Esophagus muscularis mucosa (tissue), 4 donors: ENCODE measurements around the gene LINC01488. TPM values are rescaled to one million over a fixed set of nuclear protein-coding genes. Genes with fewer than 3 reads are reported as not detected.
A peak's percentile ranks its signal among the peaks of the same experiment; 100 is the strongest.

Experiments
- DNase-seq: peaks from one replicate; pipeline ENCODE4 v3.0.0-alpha.2; 2017; ENCODE audit errors: extremely low spot score
- H3K27ac ChIP-seq, 4 donors: fragments of 200-600 bp; sonication (generic); replicated peaks in 1 of 4; 1 replicate in 3 of 4; 2 replicates in 1 of 4; pipeline ENCODE4 v1.5.1; 2016 to 2019; ENCODE audit warnings: mild to moderate bottlenecking in 1 of 4
- H3K27me3 ChIP-seq, 4 donors: fragments of 200-600 bp; sonication (generic); one replicate each; pipeline versions ENCODE4 v1.5.1 to v1.6.0; 2016 to 2019
- H3K36me3 ChIP-seq, 4 donors: fragments of 200-600 bp; sonication (generic); one replicate each; pipeline ENCODE4 v1.5.1; 2016 to 2019
- H3K4me1 ChIP-seq, 4 donors: fragments of 200-600 bp; sonication (generic); one replicate each; pipeline ENCODE4 v1.5.1; 2016 to 2019
- H3K4me3 ChIP-seq, 4 donors: fragments of 200-600 bp; sonication (generic); 1 replicate in 2 of 4; 2 replicates in 2 of 4; pipeline ENCODE4 v1.5.1; 2016 to 2019; ENCODE audit warnings: mild to moderate bottlenecking in 4 of 4, moderate library complexity in 1 of 4
- H3K9me3 ChIP-seq, 4 donors: fragments of 200-600 bp; sonication (generic); 1 replicate in 3 of 4; 2 replicates in 1 of 4; pipeline ENCODE4 v1.5.1; 2016 to 2019
- CTCF ChIP-seq, 3 experiments: fragments of 200-600 bp in 2 of 3; fragments of 450-650 bp in 1 of 3; sonication (generic) in 2 of 3; IDR thresholded peaks; one replicate each; pipeline ENCODE4 v1.5.1; 2017 to 2019; ENCODE audit warnings: antibody characterized with exemption in 3 of 3, mild to moderate bottlenecking in 2 of 3, moderate library complexity in 1 of 3
- EP300 ChIP-seq: sonication (generic); formaldehyde crosslinking; IDR thresholded peaks from one replicate; pipeline ENCODE4 v1.6.1; 2017; ENCODE audit warnings: antibody characterized with exemption
- POLR2A ChIP-seq: fragments of 450-650 bp; IDR thresholded peaks from one replicate; pipeline ENCODE4 v1.6.1; 2017; ENCODE audit warnings: antibody characterized with exemption, moderate library complexity, mild to moderate bottlenecking, low read depth
- POLR2AphosphoS5 ChIP-seq, 2 donors: sonication (generic); formaldehyde crosslinking; IDR thresholded peaks; one replicate each; pipeline ENCODE4 v1.6.1; 2017; ENCODE audit warnings: antibody characterized with exemption in 2 of 2
- whole genome bisulfite sequencing: methylation state at CpG from one replicate; pipeline ENCODE4 v1.1.5; 2018; 5-methylcytosine and 5-hydroxymethylcytosine counted together
- intact Hi-C: fragments of 100-400 bp; cut with DNase I; formaldehyde crosslinking; loops from one replicate; pipeline ENCODE4 v1.15.1; 2023
- total RNA-seq, 4 donors: library from RNA; depleted of rRNA; stranded (reverse); fragments of >200 nt; gene quantifications; one replicate each; pipeline versions ENCODE4 v1.1.0 to v1.2.1, GENCODE V29; 2016

Gene LINC01488
- total RNA-seq, 4 donors from 2014 or later = not detected

- WGBS = 92% methylated on average over 4 of the region's 7 CpGs
- Histone ChIP-seq H3K9me3 (no peaks in the 10 kb centered on the region), H3K36me3 (no peaks in the 10 kb centered on the region), H3K4me3 (no peak overlapping the region), H3K27ac (no peak overlapping the region), H3K4me1 (peaks cover 22 to 51% (median 39%) of the 10 kb centered on the region in 4 donors), H3K27me3 (no peaks in the 10 kb centered on the region)
- DNase-seq = no peak
- intact Hi-C loops = loop anchor here (5.0 kb wide), 1 partner anchor 142 kb away; no protein-coding TSS in a partner anchor
- TF ChIP-seq EP300 (no peak), POLR2A (no peak), POLR2AphosphoS5 (IDR thresholded peaks at IDR 0.05) (no peak), CTCF (IDR thresholded peaks at IDR 0.05) (no peak)
These were observed 13.4 kb downstream of the LINC01488 start for GRCh38 chr11:69494851-69495250.

GRCh38 chr11:69495441-69496201 lies 14.2 kb downstream of the LINC01488 start:
- Histone ChIP-seq H3K4me1 (peaks cover 21 to 49% (median 38%) of the 10 kb centered on the region in 4 donors), H3K4me3 (no peak overlapping the region), H3K27me3 (no peaks in the 10 kb centered on the region), H3K9me3 (no peaks in the 10 kb centered on the region), H3K36me3 (no peaks in the 10 kb centered on the region), H3K27ac (peak overlapping the region in 1 of 4 donors; percentile 83)
- no peak for TF ChIP-seq CTCF (IDR thresholded peaks at IDR 0.05)
- TF ChIP-seq POLR2AphosphoS5 (IDR thresholded peaks at IDR 0.05) = no peak
- TF ChIP-seq POLR2A = no peak
- TF ChIP-seq EP300 = no peak
- DNase-seq = no peak
- WGBS = 92% methylated on average over 12 of the region's 12 CpGs
- intact Hi-C loops = loop anchor here (2.0 to 5.0 kb wide), 2 partner anchors 53 to 142 kb away; no protein-coding TSS in a partner anchor

- Histone ChIP-seq H3K4me1 (peaks cover 21 to 49% (median 38%) of the 10 kb centered on the region in 4 donors), H3K9me3 (no peaks in the 10 kb centered on the region), H3K27ac (peak overlapping the region; percentile 81 to 86 (median 84)), H3K4me3 (no peak overlapping the region), H3K36me3 (no peaks in the 10 kb centered on the region), H3K27me3 (no peaks in the 10 kb centered on the region)
- WGBS = 86% methylated on average over 10 of the region's 10 CpGs
- DNase-seq = no peak
- TF ChIP-seq CTCF (IDR thresholded peaks at IDR 0.05) (no peak), POLR2A (no peak), EP300 (no peak), POLR2AphosphoS5 (IDR thresholded peaks at IDR 0.05) (no peak)
- intact Hi-C loops = loop anchor here (2.0 to 5.0 kb wide), 2 partner anchors 53 to 141 kb away; no protein-coding TSS in a partner anchor
These were observed 14.7 kb downstream of the LINC01488 start for GRCh38 chr11:69496202-69496557.

- no peak for DNase-seq
- Histone ChIP-seq H3K9me3 (no peaks in the 10 kb centered on the region), H3K27ac (peak overlapping the region; percentile 81 to 86 (median 84)), H3K4me1 (peaks cover 21 to 49% (median 38%) of the 10 kb centered on the region in 4 donors), H3K36me3 (no peaks in the 10 kb centered on the region), H3K27me3 (no peaks in the 10 kb centered on the region), H3K4me3 (no peak overlapping the region)
- TF ChIP-seq CTCF (IDR thresholded peaks at IDR 0.05) = no peak
- no peak for TF ChIP-seq POLR2AphosphoS5 (IDR thresholded peaks at IDR 0.05)
- TF ChIP-seq POLR2A = no peak
- TF ChIP-seq EP300 = no peak
- WGBS = 42% methylated on average over 9 of the region's 12 CpGs
- intact Hi-C loops = loop anchor here (2.0 to 5.0 kb wide), 2 partner anchors 54 to 141 kb away; no protein-coding TSS in a partner anchor
These were observed 15.3 kb downstream of the LINC01488 start for GRCh38 chr11:69496631-69497220.
